ENCODE measurements around the gene KRTAP10-7. TPM values are rescaled to one million over a fixed set of nuclear protein-coding genes. Genes with fewer than 3 reads are reported as not detected.
"Not testable (repeated sequence)": the region's sequence is repeated elsewhere in the genome, so short reads cannot be mapped to it uniquely, and the experiment has no call there.

Gene KRTAP10-7
- total RNA-seq (2014; rRNA removed; shearing (Covaris generic)), result not detected in 2 replicates

GRCh38 chr21:44600118-44600978 lies at the start of gene KRTAP10-7:
TSS of gene KRTAP10-7 (plus strand) at chr21:44600597. CDS start at chr21:44600622, 25 bp downstream.
- DNase-seq (ENCODE audit: low spot score), result not testable (repeated sequence)

GRCh38 chr21:44550807-44551206 lies 49.6 kb upstream of the KRTAP10-7 start:
- no peak for DNase-seq (ENCODE audit: low spot score)

- DNase-seq (ENCODE audit: low spot score), result no peak
Observed at GRCh38 chr21:44551340-44551961, 48.9 kb upstream of the KRTAP10-7 start, which contains the start of gene KRTAP10-2. TSS of gene KRTAP10-2 (minus strand) at chr21:44551505. CDS start at chr21:44551458, 47 bp downstream.

- DNase-seq (ENCODE audit: low spot score), result no peak
Observed at GRCh38 chr21:44552136-44552535, 48.3 kb upstream of the KRTAP10-7 start.

GRCh38 chr21:44552681-44553080 lies 47.7 kb upstream of the KRTAP10-7 start:
- DNase-seq (ENCODE audit: low spot score), result no peak

- no peak for DNase-seq (ENCODE audit: low spot score)
Observed at GRCh38 chr21:44555200-44555875, 45.1 kb upstream of the KRTAP10-7 start.

- no peak for DNase-seq (ENCODE audit: low spot score)
Observed at GRCh38 chr21:44556879-44557278, 43.5 kb upstream of the KRTAP10-7 start.

GRCh38 chr21:44557491-44558328 lies 42.7 kb upstream of the KRTAP10-7 start:
- no peak for DNase-seq (ENCODE audit: low spot score)

- not testable (repeated sequence) for DNase-seq (ENCODE audit: low spot score)
Observed at GRCh38 chr21:44558329-44558675, 42.1 kb upstream of the KRTAP10-7 start.

- DNase-seq (ENCODE audit: low spot score), result no peak
Observed at GRCh38 chr21:44558695-44559094, 41.7 kb upstream of the KRTAP10-7 start, which contains the start of gene KRTAP10-3. TSS of gene KRTAP10-3 (minus strand) at chr21:44558795. CDS start at chr21:44558715, 80 bp downstream.

GRCh38 chr21:44564099-44564498 lies 36.3 kb upstream of the KRTAP10-7 start:
- no peak for DNase-seq (ENCODE audit: low spot score)

GRCh38 chr21:44564886-44565598 lies 35.4 kb upstream of the KRTAP10-7 start:
- no peak for DNase-seq (ENCODE audit: low spot score)

- no peak for DNase-seq (ENCODE audit: low spot score)
Observed at GRCh38 chr21:44566403-44566802, 34.0 kb upstream of the KRTAP10-7 start.

GRCh38 chr21:44567481-44568171 lies 32.8 kb upstream of the KRTAP10-7 start:
- DNase-seq (ENCODE audit: low spot score), result no peak

- no peak for DNase-seq (ENCODE audit: low spot score)
Observed at GRCh38 chr21:44568261-44568660, 32.1 kb upstream of the KRTAP10-7 start.

- DNase-seq (ENCODE audit: low spot score), result no peak
Observed at GRCh38 chr21:44568667-44569556, 31.5 kb upstream of the KRTAP10-7 start.

GRCh38 chr21:44569861-44570517 lies 30.4 kb upstream of the KRTAP10-7 start:
- no peak for DNase-seq (ENCODE audit: low spot score)

- DNase-seq (ENCODE audit: low spot score), result no peak
Observed at GRCh38 chr21:44571296-44571695, 29.1 kb upstream of the KRTAP10-7 start.

Data from A172 (cell line).